Vagina (tissue), 2 donors: ENCODE data around the gene PCGF3.

Experiments used
- POLR2A ChIP-seq, 2 donors: fragments of 450-650 bp; IDR thresholded peaks; one replicate each; pipeline ENCODE4 v1.6.1; 2017; ENCODE audit warnings: antibody characterized with exemption in 2 of 2, mild to moderate bottlenecking in 2 of 2, moderate library complexity in 2 of 2
- TF ChIP-seq, protein P1 (sequence below), 3 experiments: fragments of 450-650 bp in 2 of 3; fragments of 200-600 bp in 1 of 3; sonication (generic) in 1 of 3; IDR thresholded peaks; one replicate each; pipeline ENCODE4 v1.5.1; 2017 to 2019; ENCODE audit warnings: antibody characterized with exemption in 3 of 3, mild to moderate bottlenecking in 2 of 3, moderate library complexity in 2 of 3

DNA sequence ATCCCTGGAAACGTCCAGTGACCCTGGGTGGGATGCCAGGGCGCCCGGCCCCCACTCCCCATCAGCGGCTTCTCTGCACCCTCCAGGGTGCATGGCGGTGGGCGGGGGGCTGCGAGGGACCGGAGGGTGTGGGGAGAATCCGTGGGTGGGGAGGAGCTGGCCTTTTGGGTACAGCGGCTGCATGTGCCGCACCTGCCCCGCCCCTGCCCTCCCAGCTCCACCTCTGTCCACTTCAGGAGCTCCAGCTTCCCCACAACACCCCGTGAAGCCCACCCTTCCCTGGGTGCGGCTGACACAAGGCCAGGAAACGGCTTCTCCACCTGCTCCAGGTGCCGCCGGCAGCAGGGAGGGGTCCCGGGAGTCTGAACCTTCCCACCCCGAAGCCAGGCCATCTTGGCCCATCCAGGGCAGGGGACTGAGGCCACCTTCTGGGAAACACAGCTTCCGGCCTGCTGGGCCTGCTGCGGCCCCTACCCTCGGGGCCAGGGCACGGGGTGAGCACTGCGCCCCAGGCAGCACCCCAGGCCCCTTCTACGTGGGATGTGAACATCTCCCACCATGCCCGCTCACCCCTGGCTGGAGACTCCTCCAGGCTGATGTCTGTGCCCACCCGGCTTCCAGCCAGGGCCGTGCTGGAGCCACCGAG, 85.7 kb downstream of the PCGF3 start:
- TF ChIP-seq, protein P1, sequence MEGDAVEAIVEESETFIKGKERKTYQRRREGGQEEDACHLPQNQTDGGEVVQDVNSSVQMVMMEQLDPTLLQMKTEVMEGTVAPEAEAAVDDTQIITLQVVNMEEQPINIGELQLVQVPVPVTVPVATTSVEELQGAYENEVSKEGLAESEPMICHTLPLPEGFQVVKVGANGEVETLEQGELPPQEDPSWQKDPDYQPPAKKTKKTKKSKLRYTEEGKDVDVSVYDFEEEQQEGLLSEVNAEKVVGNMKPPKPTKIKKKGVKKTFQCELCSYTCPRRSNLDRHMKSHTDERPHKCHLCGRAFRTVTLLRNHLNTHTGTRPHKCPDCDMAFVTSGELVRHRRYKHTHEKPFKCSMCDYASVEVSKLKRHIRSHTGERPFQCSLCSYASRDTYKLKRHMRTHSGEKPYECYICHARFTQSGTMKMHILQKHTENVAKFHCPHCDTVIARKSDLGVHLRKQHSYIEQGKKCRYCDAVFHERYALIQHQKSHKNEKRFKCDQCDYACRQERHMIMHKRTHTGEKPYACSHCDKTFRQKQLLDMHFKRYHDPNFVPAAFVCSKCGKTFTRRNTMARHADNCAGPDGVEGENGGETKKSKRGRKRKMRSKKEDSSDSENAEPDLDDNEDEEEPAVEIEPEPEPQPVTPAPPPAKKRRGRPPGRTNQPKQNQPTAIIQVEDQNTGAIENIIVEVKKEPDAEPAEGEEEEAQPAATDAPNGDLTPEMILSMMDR (IDR thresholded peaks at IDR 0.05), result no peak
- TF ChIP-seq POLR2A (IDR thresholded peaks at IDR 0.05), result no peak
